ACC112 (cell line): Measurements from ENCODE around the gene TRIP12.

Experiments used
- H2AFZ ChIP-seq: fragments of 200-600 bp; sonication (generic); one replicate; pipeline ENCODE4 v1.6.0; 2017; ENCODE audit warnings: antibody characterized with exemption, low read length; ENCODE audit not compliant: unreplicated experiment
- H3K27ac ChIP-seq: fragments of 200-600 bp; sonication (generic); 2 replicates; pipeline ENCODE4 v1.5.1; 2014; ENCODE audit warnings: low read depth, mild to moderate bottlenecking, antibody characterized with exemption, low read length, moderate library complexity
- H3K27me3 ChIP-seq: fragments of 200-600 bp; sonication (generic); 2 replicates; pipeline ENCODE4 v1.6.1; 2014; ENCODE audit warnings: mild to moderate bottlenecking, antibody characterized with exemption, low read length, moderate library complexity, mixed read lengths; ENCODE audit not compliant: insufficient read depth
- H3K36me3 ChIP-seq: fragments of 200-600 bp; sonication (generic); 2 replicates; pipeline ENCODE4 v1.6.1; 2016; ENCODE audit warnings: mild to moderate bottlenecking, antibody characterized with exemption, low read length, moderate library complexity, mixed read lengths; ENCODE audit not compliant: insufficient read depth
- H3K4me1 ChIP-seq: fragments of 200-600 bp; sonication (generic); one replicate; pipeline ENCODE4 v1.6.1; 2016; ENCODE audit warnings: low read length, mixed read lengths; ENCODE audit not compliant: insufficient read depth, unreplicated experiment, control insufficient read depth
- H3K4me3 ChIP-seq: fragments of 200-600 bp; sonication (generic); 2 replicates; pipeline ENCODE4 v1.5.1; 2014; ENCODE audit warnings: mild to moderate bottlenecking, low read depth, low read length
- H3K79me2 ChIP-seq: fragments of 200-600 bp; sonication (generic); one replicate; pipeline ENCODE4 v1.6.0; 2016; ENCODE audit warnings: low read length; ENCODE audit not compliant: control insufficient read depth, unreplicated experiment, insufficient read depth

TRIP12 gene

DNA sequence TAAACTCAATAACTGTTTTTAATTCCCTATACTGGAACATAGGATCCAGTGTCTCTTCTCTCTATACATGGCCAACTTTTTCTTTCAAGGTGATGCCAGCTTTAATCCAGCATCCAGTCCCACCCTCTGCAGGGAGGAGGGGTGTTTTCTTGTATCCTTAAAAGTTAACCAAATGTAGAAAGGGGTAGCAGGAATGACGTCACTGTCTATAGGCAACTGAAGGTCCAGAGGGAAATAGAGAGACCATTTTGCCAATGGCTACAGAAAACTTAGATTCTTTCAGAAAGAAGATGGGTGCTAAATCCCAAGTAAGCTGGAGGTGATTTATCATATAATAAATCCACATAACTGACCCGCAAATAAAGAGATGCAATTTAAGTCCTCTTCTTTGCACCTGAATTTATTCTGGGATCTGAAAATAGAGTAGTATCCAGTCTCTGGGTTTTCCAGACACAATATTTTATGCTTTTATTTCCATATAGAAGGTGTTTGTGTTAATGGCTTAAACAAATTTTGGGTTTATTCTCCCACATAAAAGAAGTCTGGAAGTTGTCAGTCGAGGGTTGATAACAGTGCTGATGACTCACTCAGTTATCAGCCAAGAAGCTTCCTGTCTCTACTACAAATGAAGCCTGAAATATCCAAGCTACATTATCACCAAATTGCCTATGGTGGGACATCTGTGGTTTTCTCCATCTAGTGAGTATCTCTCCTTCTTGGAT, 201.7 kb downstream of the TRIP12 start:
- Histone ChIP-seq H3K79me2 (no peaks in the 10 kb centered on the region), H2AFZ (no peak overlapping the region), H3K4me1 (peaks cover 7% of the 10 kb centered on the region), H3K4me3 (no peak overlapping the region), H3K27me3 (peaks cover 26% of the 10 kb centered on the region), H3K27ac (no peak overlapping the region), H3K36me3 (no peaks in the 10 kb centered on the region)

DNA sequence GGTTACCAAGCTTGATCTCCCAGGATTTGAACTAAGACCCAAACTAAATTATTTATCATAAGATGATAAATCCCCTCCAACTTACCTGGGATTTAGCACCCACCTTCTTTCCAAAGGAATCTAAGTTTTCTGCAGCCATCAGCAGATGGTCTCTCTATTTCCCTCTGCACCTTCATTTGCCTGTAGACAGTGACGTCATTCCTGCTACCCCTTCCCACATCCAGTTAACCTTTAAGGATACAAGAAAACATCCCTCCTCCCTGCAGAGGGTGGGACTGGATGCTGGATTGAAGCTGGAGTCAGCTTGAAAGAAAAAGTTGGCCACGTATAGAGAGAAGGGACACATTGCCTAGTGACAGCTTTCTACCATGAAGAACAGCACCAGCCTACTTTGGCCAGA, 203.8 kb downstream of the TRIP12 start:
- Histone ChIP-seq H3K4me3 (no peak overlapping the region), H3K4me1 (peaks cover 7% of the 10 kb centered on the region), H3K36me3 (no peaks in the 10 kb centered on the region), H3K27ac (no peak overlapping the region), H3K27me3 (peaks cover 36% of the 10 kb centered on the region), H2AFZ (no peak overlapping the region), H3K79me2 (no peaks in the 10 kb centered on the region)

DNA sequence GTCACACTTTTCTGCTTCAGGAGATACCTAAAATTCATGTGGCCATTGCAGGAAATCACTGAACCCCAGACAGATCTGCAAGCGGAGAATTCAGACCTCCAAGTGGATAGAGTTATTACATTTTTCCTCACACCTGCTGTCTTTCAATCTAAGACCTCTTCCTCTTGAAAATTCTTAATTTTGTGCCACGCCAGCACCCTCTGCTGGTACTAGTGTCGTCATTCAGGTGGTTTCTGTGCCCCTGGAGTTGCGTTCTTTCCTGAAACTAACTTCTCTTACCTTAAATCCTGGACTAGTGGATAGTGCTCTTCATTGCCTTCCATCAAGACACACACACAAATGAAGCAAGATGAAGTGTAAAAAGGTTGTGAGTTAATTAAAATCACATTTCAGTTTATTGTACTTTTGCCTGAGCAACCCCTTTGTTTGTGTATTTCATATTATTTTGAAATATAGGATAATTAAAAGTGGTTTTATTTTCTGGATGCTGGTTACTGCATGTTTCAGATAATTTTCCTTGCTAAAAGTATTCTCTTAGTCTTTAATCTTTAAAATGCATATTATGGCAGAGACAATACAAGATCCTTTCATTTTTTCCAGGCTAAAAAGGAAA, 205.8 kb downstream of the TRIP12 start:
- Histone ChIP-seq H3K79me2 (peaks cover 6% of the 10 kb centered on the region), H3K27me3 (peaks cover 53% of the 10 kb centered on the region), H3K4me1 (peaks cover 7% of the 10 kb centered on the region), H3K27ac (no peak overlapping the region), H3K36me3 (no peaks in the 10 kb centered on the region), H3K4me3 (no peak overlapping the region), H2AFZ (no peak overlapping the region)

DNA sequence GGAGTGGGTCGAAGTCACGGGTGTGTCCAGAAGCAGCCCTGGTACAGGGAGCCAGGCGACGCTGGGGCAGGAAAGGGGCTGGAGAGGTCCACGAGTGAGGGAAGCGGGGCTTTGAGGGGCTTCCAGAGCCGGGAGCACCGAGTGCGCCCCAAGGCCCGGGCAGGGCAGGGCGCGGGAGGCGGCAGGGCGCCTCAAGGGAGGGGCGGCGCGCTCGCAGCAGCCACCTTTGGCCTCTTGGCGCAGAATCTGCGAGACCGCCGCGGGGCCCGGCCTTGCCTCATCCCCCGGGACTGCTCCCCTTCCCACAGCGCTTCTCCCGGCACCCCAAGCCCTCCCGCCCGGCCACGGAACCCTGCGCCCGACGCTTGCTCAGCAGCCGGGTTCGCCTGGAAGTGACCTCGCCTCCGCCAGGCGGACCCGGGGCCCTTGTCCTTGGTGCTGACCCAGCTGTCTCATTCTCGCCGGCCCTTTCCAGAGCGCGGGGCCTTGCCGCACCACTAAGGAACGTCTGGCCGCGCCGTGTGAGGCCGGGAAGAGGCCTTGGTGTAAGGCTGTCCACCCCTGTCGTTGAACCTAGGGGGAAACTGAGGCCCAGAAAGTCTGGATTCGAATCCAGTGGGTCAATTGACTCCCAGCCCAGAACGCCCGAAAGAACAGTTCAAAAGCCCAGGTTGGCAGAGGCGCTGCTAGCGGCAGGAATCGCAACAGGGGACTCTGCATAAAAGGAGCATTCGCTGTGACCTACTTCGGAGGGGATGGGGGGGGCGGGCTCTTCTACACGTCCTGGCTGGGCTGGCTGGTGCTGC, 206.9 kb downstream of the TRIP12 start:
- Histone ChIP-seq H3K27me3 (peaks cover 61% of the 10 kb centered on the region), H3K36me3 (no peaks in the 10 kb centered on the region), H3K79me2 (peaks cover 6% of the 10 kb centered on the region), H3K4me1 (no peaks in the 10 kb centered on the region), H3K27ac (no peak overlapping the region), H2AFZ (peak overlapping the region; percentile 69), H3K4me3 (peak overlapping the region; percentile 80)

DNA sequence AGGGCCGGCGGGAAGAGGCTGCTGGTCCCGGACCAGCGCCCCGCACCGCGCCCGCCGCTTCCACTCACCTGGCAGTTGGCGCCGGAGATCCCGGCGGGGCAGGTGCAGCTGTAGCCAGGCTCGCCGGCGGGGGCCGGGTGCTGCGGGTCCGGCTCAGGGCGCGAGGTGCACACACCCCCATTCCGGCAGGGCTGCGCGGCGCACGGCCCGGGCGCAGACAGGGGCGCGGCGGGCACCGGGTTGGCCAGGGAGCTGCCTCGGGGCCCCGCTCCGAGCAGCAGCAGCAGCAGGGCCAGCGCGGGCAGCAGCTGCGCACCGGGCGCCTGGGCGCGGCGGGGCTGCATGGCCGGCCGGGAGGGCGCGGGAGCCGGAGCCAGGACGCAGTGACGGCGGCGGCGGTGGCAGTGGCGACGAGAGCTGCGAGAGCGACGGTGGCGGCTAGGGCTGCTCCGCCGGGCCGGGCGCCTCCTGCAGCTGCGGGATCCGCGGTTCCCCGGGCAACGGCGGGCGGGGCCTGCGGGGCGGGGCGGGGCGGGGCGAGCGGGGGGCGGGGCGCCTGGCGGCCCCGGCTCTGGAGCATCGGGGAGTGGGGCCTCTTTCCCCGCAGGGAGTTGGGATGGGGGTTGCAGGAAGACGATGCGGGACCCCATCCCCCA, 207.6 kb downstream of the TRIP12 start, which contains the start of gene DNER:
TSS of gene DNER (minus strand) at position 476 of the 656 bp plus-strand sequence. CDS start at position 344, 132 bp downstream.
- peak within 1 kb of the TSS; percentile 80 for H3K4me3 ChIP-seq
- H2AFZ ChIP-seq, result peak within 1 kb of the TSS; percentile 69
- peaks cover 6% of the 10 kb centered on the region for H3K79me2 ChIP-seq
- H3K36me3 ChIP-seq, result no peaks in the 10 kb centered on the region
- no peaks in the 10 kb centered on the region for H3K4me1 ChIP-seq
- H3K27me3 ChIP-seq, result peaks cover 57% of the 10 kb centered on the region
- H3K27ac ChIP-seq, result no peak within 1 kb of the TSS; the same call in 1 of the 2 replicates
